ENCODE data around the gene EP300.

DNA sequence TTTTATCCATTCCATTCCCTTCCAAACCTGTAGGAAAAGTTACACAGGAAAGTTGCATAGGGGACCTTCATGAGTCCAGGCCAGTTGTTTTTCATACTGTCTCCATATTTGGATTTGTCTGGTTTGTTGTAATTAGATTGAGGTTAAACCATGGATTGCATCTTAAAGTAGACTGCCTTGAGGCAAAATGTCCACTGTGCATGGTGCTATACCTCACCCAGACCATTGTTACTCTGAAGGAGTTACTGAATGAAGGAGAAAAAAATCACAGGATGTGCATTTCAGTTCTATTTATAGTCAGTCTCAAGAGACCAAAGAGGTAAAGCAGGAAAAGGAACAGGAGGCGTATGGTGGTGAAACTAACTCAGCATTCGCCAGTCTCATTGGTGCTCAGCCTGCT, 83.2 kb downstream of the EP300 start:
- TF ChIP-seq, protein P1, sequence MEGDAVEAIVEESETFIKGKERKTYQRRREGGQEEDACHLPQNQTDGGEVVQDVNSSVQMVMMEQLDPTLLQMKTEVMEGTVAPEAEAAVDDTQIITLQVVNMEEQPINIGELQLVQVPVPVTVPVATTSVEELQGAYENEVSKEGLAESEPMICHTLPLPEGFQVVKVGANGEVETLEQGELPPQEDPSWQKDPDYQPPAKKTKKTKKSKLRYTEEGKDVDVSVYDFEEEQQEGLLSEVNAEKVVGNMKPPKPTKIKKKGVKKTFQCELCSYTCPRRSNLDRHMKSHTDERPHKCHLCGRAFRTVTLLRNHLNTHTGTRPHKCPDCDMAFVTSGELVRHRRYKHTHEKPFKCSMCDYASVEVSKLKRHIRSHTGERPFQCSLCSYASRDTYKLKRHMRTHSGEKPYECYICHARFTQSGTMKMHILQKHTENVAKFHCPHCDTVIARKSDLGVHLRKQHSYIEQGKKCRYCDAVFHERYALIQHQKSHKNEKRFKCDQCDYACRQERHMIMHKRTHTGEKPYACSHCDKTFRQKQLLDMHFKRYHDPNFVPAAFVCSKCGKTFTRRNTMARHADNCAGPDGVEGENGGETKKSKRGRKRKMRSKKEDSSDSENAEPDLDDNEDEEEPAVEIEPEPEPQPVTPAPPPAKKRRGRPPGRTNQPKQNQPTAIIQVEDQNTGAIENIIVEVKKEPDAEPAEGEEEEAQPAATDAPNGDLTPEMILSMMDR (conservative IDR thresholded peaks at IDR 0.05; ENCODE audit: low read depth, low read length) = no peak
- no peak for TF ChIP-seq EZH2 (IDR thresholded peaks at IDR 0.05; ENCODE audit: low read length, unreplicated experiment)
